HG03064 (cell line): ENCODE results near the gene GJC3.
"Not testable (repeated sequence)": the region's sequence is repeated elsewhere in the genome, so short reads cannot be mapped to it uniquely, and the experiment has no call there.

Experiments used
- ATAC-seq: cut with Tn5 transposase; IDR thresholded peaks from one replicate; pipeline ENCODE4 v1.9.1; 2021; ENCODE audit warnings: low read depth; ENCODE audit not compliant: unreplicated experiment

GJC3 gene

DNA sequence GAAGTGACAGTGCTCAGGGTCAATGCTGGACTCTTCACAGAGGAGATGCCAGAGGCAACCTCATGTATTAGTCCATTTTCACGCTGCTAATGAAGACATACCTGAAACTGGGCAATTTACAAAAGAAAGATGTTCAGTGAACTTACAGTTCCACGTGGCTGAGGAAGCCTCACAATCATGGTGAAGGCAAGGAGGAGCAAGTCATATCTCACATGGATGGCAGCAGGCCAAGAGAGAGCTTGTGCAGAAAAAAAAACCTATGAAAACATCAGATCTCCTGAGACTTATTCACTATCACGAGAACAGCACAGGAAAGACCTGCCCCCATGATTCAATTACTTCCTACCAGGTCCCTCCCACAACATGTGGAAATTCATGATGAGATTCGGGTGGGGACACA, 5.6 kb upstream of the GJC3 start:
- ATAC-seq: not testable (repeated sequence)

- no peak for ATAC-seq
These were observed 956 bp upstream of the GJC3 start for GRCh38 chr7:99930376-99930775.

DNA sequence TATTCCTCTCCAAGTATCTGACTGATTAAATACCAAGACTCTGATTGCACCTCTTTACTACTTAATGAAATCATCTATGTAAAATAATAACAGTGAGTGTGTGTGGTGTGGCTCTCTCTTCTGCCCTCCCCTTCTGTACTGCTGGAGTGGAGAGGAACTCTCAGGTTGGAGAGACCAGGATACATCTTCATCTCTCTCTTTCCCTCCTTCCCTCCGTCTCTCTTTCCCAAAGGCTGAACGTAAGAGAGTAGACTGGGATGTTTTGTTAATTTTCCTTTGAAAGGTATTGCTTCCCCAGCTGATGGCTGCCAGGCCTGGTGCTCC, 272 bp upstream of the GJC3 start:
- ATAC-seq: no peak

DNA sequence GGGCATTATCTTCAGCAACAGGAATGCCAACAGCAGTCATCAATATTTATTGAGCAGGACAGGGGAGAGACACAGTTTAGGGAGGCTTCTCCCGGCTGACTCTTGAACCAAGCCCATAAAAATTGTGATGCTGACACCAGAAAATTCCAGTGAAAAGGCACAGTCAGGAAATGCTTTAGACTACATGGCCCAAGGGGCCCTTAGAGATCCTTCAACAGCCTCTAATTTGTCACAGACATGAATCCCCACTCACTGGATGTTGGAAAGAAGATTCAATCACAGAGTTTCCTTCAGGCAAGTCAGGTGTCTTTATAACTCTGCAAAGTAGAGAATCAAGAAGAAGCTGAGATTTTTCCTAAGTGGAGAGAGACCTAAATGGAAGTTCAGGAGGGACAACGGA, 1.2 kb downstream of the GJC3 start:
- ATAC-seq: no peak

DNA sequence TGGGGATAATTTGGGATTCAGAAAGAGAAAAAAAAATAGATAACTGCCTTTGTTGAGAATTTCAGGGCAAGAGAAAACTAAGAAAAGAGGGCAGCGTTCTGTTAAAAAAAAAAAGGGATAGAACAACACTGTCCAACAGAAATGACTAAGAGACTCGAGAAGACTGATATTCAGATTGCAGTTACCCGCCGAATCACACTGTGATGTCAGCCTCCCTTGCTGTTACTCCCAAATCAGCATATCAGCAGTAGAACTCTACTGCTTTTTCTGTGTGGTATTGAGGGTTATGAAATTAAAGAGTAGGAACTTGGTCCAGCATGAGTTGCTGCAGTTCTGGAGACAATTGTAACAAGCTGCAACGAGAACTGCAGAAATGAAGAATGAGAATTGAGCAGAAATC, 1.9 kb downstream of the GJC3 start:
- no peak for ATAC-seq

DNA sequence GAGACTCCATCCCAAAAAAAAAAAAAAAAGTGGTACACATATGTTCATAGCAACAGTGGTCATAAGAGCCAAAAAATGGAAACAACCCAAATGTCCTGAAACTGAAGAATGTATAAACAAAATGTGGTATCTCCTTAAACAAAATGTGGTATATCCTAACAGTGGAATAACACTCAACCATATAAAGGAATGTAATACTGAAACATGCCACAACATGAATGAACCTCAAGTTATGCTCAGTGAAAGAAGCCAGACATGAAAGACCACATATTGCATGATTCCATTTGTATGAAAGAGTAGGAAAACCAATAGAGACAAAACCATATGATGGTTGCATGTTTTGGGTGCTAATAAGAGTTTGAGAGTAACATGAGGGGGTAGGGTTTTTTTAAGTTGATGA, 3.1 kb downstream of the GJC3 start:
- no peak for ATAC-seq

GRCh38 chr7:99923200-99923599, 6.2 kb downstream of the GJC3 start:
- ATAC-seq: no peak

DNA sequence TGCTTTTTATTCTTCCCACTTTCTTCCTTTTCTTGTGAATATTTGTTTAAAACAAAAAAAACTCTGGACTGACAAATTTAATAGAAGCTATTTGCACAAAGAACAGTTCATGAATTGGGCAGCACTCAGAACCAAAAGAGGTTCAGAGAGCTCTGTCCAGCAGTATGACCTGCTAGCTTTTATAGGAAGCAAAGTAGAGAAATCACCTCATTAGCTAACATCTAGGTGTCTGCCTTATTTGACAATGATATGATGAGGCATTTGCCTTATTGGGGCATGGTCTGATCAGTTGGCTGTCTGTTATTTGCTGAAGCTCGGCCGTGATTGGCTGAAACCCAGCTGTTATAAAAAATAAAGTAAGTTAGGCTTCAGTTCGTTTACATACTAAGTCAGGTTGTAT, 9.3 kb downstream of the GJC3 start:
- ATAC-seq: no peak

DNA sequence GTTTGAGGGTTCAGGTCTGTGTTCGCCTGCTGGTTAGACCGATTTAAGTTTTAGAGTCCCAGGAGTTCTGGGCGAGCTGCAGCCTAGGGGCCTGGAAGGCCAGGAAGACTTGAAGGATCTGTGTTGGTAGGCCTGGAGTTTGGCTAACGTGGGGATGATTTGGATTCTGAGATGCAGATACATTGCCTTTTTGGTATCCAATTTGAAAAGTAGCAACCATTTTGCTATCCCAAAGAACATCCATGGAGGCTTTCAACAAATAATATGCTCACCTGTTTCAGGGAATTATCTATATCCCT, 9.7 kb downstream of the GJC3 start:
- no peak for ATAC-seq

DNA sequence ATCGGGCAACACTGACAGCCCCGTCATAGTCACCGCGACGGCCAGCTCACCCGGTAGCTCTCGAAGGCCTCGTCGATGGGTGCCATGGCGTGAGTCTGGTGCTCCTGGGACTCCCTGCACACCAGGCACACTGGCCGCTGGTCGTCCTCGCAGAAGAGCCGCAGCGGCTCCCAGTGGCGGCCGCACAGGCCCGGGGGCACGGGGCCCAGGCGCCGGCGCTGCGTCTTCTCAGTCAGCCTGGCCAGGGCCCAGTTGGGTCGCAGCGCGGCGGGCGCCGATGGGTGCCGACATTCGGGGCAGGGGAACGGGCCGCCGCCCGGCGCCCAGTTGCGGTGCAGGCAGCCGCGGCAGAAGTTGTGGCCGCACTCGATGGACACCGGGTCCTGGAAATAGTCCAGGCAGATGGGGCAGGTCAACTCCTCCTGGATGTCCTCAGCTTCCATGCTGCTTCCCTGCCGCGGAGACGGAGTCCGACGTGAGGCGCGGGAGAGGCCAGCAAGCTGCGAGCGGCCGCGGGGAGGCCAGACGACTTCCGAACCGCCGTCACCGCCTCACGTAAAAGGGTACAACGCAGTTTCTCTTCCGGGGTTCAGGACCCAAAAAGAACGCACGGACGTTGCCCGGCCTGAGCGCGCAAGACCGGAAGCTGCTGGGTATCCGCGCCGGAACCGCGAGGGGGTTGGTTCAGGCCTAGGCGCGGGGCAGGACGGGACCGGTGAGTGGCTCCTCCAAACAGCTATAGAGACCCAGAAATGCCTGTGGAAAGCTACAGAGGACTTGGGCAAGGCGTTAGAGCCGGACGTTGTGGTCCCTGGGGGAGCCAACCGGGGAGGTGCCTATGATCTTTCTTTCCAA, 10.2 kb downstream of the GJC3 start, which contains the start of gene TRIM4:
TSS of gene TRIM4 (minus strand) at position 572 of the 855 bp plus-strand sequence. CDS start at position 443, 129 bp downstream.
- ATAC-seq: peak; percentile 87

DNA sequence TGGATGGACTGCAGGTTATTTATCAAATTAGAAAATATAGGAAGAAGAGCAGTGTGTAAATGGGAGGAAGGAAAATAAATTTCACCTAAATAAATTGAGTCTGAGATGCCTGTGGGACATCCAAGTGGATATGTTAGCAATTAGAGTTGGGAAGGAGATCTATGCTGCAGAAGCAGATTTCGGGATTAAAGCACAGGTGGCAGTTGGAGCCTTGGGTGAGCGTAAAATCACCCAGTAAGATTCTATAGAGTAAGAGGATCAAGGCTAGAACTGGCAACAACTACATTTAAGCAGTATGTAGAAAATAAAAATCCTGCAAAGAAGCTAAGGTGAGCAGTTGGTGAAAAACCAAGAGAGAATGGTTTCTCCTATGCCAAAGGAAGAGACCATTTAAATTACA, 18.4 kb downstream of the GJC3 start:
- no peak for ATAC-seq

- ATAC-seq: no peak
These were observed 27.8 kb downstream of the GJC3 start for GRCh38 chr7:99901581-99901980.

DNA sequence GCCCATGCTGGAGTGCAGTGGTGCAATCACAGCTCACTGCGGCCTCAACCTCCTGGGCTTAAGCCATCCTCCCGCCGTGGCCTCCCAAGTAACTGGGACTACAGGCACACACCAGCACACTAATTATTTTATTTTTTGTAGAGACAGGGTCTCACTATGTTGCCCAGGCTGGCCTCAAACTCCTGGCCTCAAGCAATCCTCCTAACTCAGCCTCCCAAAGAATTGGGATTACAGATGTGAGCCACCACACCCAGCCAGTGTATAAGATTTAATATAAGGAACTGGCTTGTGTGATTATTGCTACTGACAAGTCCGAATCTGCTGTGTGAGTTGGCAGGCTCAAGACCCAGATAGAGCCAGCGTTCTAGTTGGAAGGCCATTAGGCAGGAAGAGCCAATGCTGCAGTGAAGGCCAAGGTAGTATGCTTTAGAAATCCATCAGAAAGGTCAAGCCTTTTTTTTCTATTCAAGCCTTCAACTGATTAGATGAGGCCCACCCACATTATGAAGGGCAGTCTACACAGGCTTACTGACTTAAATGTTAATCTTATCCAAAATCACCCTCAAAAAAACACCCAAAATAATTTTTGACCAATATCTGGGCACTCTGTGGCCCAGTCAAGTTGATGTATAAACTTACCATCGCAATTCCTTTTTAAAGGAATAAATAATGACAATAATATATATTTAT, 29.4 kb downstream of the GJC3 start:
- no peak for ATAC-seq

DNA sequence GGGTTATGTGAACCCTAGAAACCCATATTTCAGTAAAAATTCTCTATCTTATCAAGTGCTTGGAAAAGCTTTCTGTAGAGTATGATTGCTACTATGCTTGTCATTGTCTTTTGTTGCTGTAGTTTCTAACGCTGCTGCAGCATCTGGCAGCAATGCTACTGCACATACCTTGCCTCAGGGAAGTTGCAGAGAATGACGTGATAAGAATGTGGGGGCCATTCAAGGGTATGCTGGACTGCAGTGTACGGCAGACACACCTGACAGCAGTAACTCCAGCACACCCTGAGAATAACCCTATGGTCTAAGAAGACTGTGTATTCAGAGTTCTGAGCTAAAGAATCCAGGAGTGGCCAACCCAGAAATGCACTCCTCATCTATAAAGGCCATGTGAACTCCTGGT, 30.6 kb downstream of the GJC3 start:
- no peak for ATAC-seq

GRCh38 chr7:99898023-99898357, 31.4 kb downstream of the GJC3 start:
- no peak for ATAC-seq

DNA sequence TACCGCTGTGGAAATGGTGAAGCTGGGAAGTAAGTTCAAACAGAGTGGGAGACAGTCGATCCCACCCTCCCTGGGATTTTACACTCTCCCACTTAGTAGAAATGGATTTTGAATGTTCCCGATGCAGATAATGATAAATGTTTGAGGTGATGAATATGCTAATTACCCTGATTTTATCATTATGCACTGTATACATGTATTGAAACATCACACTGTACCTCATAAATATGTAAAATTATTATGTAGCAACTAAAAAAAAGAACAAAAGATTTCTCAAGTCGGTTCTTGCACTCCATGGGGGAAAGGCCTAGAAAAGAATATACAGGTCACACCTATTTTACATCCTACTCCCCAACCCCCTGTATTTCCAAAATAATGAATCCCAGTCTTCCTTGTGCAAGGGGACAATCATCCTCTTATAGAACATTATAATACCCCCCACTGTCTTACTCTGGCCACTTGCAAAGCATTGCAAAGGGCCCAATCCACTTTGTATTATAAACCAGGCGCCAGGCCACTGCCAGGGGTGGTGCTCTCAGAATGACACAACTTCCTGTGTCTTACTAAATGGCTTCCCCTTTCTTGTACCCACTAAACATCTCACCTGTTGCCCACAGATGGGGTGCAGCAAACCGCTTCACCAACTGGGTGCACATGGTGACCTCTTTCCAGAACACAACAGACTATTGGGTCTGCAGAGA, 31.9 kb downstream of the GJC3 start:
- ATAC-seq: no peak

GRCh38 chr7:99894738-99895137, 34.7 kb downstream of the GJC3 start:
- no peak for ATAC-seq

DNA sequence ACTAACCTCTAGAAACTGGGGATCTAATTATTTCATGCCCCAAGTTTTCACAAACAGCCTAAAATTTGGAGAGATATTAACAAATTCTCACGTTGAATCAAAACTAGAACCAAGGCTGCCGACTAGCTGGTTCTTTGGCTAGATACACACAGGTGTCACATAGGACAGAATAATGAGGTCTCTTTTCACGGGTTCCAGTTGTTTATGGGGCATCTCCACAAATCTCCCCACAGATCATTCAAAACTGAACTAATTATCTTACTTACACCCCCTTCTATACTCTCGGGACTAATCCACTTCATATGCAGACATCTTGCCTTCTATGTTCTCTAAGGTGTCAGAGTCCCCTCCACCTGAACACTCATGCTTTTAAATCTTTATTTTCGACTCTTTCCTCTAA, 36.1 kb downstream of the GJC3 start:
- no peak for ATAC-seq

- ATAC-seq: not testable (repeated sequence)
These were observed 39.1 kb downstream of the GJC3 start for GRCh38 chr7:99890348-99890747.

DNA sequence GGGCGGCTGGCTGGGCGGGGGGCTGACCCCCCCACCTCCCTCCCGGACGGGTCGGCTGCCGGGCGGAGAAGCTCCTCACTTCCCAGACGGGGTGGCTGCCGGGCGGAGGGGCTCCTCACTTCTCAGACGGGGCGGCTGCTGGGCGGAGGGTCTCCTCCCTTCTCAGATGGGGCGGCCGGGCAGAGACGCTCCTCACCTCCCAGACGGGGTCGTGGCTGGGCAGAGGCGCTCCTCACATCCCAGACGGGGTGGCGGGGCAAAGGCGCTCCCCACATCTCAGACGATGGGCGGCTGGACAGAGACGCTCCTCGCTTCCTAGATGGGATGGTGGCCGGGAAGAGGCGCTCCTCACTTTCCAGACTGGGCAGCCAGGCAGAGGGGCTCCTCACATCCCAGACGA, 41.1 kb downstream of the GJC3 start:
- not testable (repeated sequence) for ATAC-seq

DNA sequence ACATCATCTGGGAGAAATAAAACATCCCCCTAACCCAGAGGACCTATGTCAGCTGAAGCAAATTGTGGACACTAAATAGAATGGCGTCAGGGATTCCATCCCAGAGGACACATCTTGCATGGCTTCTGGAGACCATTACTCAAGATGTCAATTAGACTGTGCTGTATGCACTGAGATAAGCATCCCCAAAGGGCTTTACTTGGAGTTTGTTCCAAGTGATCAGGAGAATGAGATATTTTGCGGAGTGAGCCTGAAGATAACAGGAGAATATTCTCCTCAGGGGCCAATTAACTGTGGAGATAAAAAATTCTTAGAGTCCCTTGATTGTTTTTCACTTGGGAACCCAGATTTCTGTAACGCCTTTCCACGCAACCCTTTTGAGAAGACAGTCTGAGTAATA, 48.0 kb downstream of the GJC3 start:
- ATAC-seq: no peak

- ATAC-seq: no peak
These were observed 52.5 kb downstream of the GJC3 start, which contains the start of gene OR2AE1 for GRCh38 chr7:99876933-99877332. Gene OR2AE1, minus strand, starts transcription at chr7:99877033. Its CDS starts 0 bp downstream, at chr7:99877033.
